Brain microvascular endothelial cell (primary cell): Measurements from ENCODE around the gene GJA10.

Experiments
- DNase-seq: peaks from one replicate; pipeline ENCODE4 v3.0.0-alpha.2; 2020
- H3K27ac ChIP-seq: fragments of 250-450 bp; sonication (Bioruptor Pico); 2 replicates; pipeline ENCODE4 v1.5.1; 2020; ENCODE audit warnings: mild to moderate bottlenecking, moderate library complexity
- H3K27me3 ChIP-seq: fragments of 250-450 bp; sonication (Bioruptor Pico); replicated peaks from 2 replicates; pipeline ENCODE4 v1.5.1; 2020; ENCODE audit warnings: mild to moderate bottlenecking
- H3K36me3 ChIP-seq: fragments of 250-450 bp; sonication (Bioruptor Pico); replicated peaks from 2 replicates; pipeline ENCODE4 v1.5.1; 2020; ENCODE audit warnings: mild to moderate bottlenecking
- H3K4me3 ChIP-seq: 2 replicates; pipeline ENCODE4 v1.5.1; 2011; ENCODE audit warnings: low read depth, mild to moderate bottlenecking, control low read depth, low read length, moderate library complexity
- in situ Hi-C: cut with HindIII; loops from 2 replicates; pipeline ENCODE4 v1.10.0; 2017; ENCODE audit warnings: low sequenced_read_pairs, low pct_ligation_motif_present
- TF ChIP-seq, protein P1 (sequence below): IDR thresholded peaks from 2 replicates; pipeline ENCODE4 v1.5.1; 2011; ENCODE audit warnings: low read depth, mild to moderate bottlenecking, moderate library complexity, low read length, control low read depth, inconsistent platforms; ENCODE audit errors: missing control alignments

The GJA10 gene

DNA sequence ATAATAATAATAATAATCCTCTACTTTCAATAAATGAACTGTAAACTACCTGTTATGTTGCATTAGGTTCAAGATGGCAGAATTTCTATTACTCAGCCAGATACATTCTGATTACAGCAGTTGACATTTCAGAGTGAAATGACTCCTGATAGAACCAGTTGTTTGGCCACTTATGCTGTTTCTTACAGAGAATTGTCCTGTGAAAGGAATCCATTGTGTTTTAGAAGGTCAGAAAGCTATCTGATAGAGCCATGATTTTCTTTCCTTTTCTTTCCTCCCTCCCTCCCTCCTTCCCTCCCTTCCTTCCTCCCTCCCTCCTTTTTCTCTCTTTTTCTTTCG lies 16.6 kb downstream of the GJA10 start:
- Histone ChIP-seq H3K4me3 (no peak overlapping the region), H3K36me3 (no peaks in the 10 kb centered on the region), H3K27ac (no peak overlapping the region), H3K27me3 (no peaks in the 10 kb centered on the region)
- in situ Hi-C loops: no loop called here
- DNase-seq: no peak
- TF ChIP-seq, protein P1, sequence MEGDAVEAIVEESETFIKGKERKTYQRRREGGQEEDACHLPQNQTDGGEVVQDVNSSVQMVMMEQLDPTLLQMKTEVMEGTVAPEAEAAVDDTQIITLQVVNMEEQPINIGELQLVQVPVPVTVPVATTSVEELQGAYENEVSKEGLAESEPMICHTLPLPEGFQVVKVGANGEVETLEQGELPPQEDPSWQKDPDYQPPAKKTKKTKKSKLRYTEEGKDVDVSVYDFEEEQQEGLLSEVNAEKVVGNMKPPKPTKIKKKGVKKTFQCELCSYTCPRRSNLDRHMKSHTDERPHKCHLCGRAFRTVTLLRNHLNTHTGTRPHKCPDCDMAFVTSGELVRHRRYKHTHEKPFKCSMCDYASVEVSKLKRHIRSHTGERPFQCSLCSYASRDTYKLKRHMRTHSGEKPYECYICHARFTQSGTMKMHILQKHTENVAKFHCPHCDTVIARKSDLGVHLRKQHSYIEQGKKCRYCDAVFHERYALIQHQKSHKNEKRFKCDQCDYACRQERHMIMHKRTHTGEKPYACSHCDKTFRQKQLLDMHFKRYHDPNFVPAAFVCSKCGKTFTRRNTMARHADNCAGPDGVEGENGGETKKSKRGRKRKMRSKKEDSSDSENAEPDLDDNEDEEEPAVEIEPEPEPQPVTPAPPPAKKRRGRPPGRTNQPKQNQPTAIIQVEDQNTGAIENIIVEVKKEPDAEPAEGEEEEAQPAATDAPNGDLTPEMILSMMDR: no peak

- in situ Hi-C loops: no loop called here
- Histone ChIP-seq H3K4me3 (no peak overlapping the region), H3K36me3 (no peaks in the 10 kb centered on the region), H3K27ac (no peak overlapping the region), H3K27me3 (no peaks in the 10 kb centered on the region)
- TF ChIP-seq, protein P1: no peak
- no peak for DNase-seq
These were observed 22.1 kb downstream of the GJA10 start for GRCh38 chr6:89916136-89916920.

- DNase-seq: no peak
These were observed 22.9 kb downstream of the GJA10 start for GRCh38 chr6:89917216-89917615.

GRCh38 chr6:89917801-89918366 lies 23.6 kb downstream of the GJA10 start:
- in situ Hi-C loops: no loop called here
- no peak overlapping the region for H3K27ac ChIP-seq
- H3K27me3 ChIP-seq: no peaks in the 10 kb centered on the region
- H3K4me3 ChIP-seq: no peak overlapping the region
- no peak for DNase-seq
- no peaks in the 10 kb centered on the region for H3K36me3 ChIP-seq
- TF ChIP-seq, protein P1: no peak

More at GRCh38 chr6:89917216-89917615, 22.9 kb downstream of the GJA10 start:
- TF ChIP-seq, protein P1: no peak
- H3K4me3 ChIP-seq: no peak overlapping the region
- in situ Hi-C loops: no loop called here
- no peaks in the 10 kb centered on the region for H3K27me3 ChIP-seq
- H3K27ac ChIP-seq: no peak overlapping the region
- no peaks in the 10 kb centered on the region for H3K36me3 ChIP-seq

- no peak for DNase-seq
- Histone ChIP-seq H3K27ac (no peak overlapping the region), H3K27me3 (no peaks in the 10 kb centered on the region), H3K4me3 (no peak overlapping the region), H3K36me3 (no peaks in the 10 kb centered on the region)
- TF ChIP-seq, protein P1: no peak
- in situ Hi-C loops: no loop called here
These were observed 26.9 kb downstream of the GJA10 start for GRCh38 chr6:89921197-89921596.

GRCh38 chr6:89921691-89922090 lies 27.4 kb downstream of the GJA10 start:
- TF ChIP-seq, protein P1: no peak
- Histone ChIP-seq H3K36me3 (no peaks in the 10 kb centered on the region), H3K27me3 (no peaks in the 10 kb centered on the region), H3K4me3 (no peak overlapping the region), H3K27ac (no peak overlapping the region)
- in situ Hi-C loops: no loop called here
- DNase-seq: no peak
